Ovary (tissue), 9 donors: ENCODE results near the gene MAP2K2. TPM values are rescaled to one million over a fixed set of nuclear protein-coding genes. Genes with fewer than 3 reads are reported as not detected.

Experiments used
- DNase-seq, 5 donors: peaks; one replicate each; pipeline ENCODE4 v3.0.0-alpha.2; 2019 to 2020
- H3K27ac ChIP-seq, 2 donors: fragments of 200-600 bp; one replicate each; pipeline versions ENCODE4 v1.5.1 to v1.8.0; 2019 to 2022
- H3K27me3 ChIP-seq: fragments of 200-600 bp; one replicate; pipeline ENCODE4 v1.8.0; 2022
- H3K36me3 ChIP-seq: fragments of 200-600 bp; sonication (generic); one replicate; pipeline ENCODE4 v1.5.1; 2019
- H3K4me1 ChIP-seq: one replicate; pipeline ENCODE4 v1.8.1; 2013; ENCODE audit warnings: mild to moderate bottlenecking, moderate library complexity; ENCODE audit not compliant: insufficient read depth
- H3K4me3 ChIP-seq: fragments of 200-600 bp; sonication (generic); one replicate; pipeline ENCODE4 v1.5.1; 2017
- H3K9me3 ChIP-seq, 2 donors: fragments of 200-600 bp in 1 of 2; sonication (generic) in 1 of 2; one replicate each; pipeline versions ENCODE4 v1.5.1 to v1.8.1; 2013 to 2019; ENCODE audit warnings: mild to moderate bottlenecking in 1 of 2, moderate library complexity in 1 of 2
- EP300 ChIP-seq: sonication (generic); formaldehyde crosslinking; IDR thresholded peaks from one replicate; pipeline ENCODE4 v1.6.1; 2017; ENCODE audit warnings: antibody characterized with exemption
- POLR2A ChIP-seq: fragments of 450-650 bp; IDR thresholded peaks from one replicate; pipeline ENCODE4 v1.6.1; 2017; ENCODE audit warnings: antibody characterized with exemption, mild to moderate bottlenecking, moderate library complexity
- WGBS, 3 donors: extraction: QIAGEN DNeasy Blood & Tissue Kit in 1 of 3; methylation state at CpG; one replicate each; pipeline versions ENCODE4 v1.1.5 to v1.1.7; 2013 to 2017; 5-methylcytosine and 5-hydroxymethylcytosine counted together
- intact Hi-C, 4 donors: fragments of 100-400 bp; cut with DNase I; formaldehyde crosslinking; loops; one replicate each; pipeline versions ENCODE4 v1.11.0 to v1.15.1; 2022 to 2023
- polyA plus RNA-seq, 2 donors: library from polyadenylated mRNA; stranded (reverse); fragments of 200-250 nt in 1 of 2; fragments of 350-450 nt in 1 of 2; fragmentation: Illumina TruSeq in 1 of 2; extraction: RNeasy Lipid Tissue Mini Kit (QIAGEN cat#74804) in 1 of 2; gene quantifications; one replicate each; pipeline ENCODE4 v1.2.3, GENCODE V29; 2013 to 2014
- total RNA-seq, 7 donors: library from RNA; depleted of rRNA in 2 of 7; stranded (reverse); fragments of >200 nt in 2 of 7; fragmentation: NEBNext Ultra II Directional in 3 of 7; extraction: Animal tissue kit (Norgen Biotek cat#: 25700) in 3 of 7; gene quantifications; one replicate each; pipeline versions ENCODE4 v1.1.0 to v1.2.4, GENCODE V29; 2016 to 2023
- TF ChIP-seq, protein P1 (sequence below), 3 donors: fragments of 450-650 bp in 2 of 3; fragments of 200-600 bp in 1 of 3; IDR thresholded peaks; one replicate each; pipeline versions ENCODE4 v1.5.1 to v1.8.0; 2016 to 2022; ENCODE audit warnings: antibody characterized with exemption in 3 of 3, mild to moderate bottlenecking in 1 of 3
- donor health status: DM: no; HTN: no; CAD: no; lungs with moderate emphysema.
- donor health status: DM: no; HTN: no; CAD: no.
- donor health status: Bipolar disorder and iron deficiency.
- donor health status: DM: yes; HTN: yes; CAD: no.
- donor health status: DM: no; HTN: no; CAD: no.
- donor health status: DM: yes; HTN: yes; CAD: no.

Gene MAP2K2
- total and polyA plus RNA-seq, 9 donors, result 39.9 to 136 (median 116) TPM

DNA sequence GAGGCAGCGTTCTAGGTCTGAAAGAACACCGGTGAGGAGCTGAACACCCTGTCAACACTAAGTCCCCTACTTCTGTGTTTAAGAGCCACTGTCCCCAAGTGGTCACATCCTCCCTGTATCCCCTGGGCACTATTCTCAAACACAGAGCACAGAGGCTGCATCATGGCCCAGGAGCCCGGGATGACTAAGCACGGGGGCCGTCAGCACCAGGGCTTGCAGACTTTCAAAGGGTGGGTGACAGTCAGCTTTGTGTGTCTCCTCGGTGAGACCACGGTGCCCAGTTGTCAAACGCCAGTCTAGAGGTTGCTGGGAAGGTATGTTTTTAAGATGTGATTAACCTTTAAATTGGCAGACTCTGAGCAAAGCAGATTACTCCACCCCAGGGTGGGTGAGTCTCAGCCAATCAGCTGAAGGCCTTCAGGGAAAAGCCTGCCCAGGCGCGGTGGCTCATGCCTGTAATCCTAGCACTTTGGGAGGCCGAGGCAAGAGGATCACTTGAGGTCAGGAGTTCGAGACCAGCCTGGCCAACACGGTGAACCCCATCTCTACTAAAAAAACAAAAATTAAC is 8.0 kb downstream of the MAP2K2 start:
- TF ChIP-seq EP300 (no peak), POLR2A (no peak)
- TF ChIP-seq, protein P1, sequence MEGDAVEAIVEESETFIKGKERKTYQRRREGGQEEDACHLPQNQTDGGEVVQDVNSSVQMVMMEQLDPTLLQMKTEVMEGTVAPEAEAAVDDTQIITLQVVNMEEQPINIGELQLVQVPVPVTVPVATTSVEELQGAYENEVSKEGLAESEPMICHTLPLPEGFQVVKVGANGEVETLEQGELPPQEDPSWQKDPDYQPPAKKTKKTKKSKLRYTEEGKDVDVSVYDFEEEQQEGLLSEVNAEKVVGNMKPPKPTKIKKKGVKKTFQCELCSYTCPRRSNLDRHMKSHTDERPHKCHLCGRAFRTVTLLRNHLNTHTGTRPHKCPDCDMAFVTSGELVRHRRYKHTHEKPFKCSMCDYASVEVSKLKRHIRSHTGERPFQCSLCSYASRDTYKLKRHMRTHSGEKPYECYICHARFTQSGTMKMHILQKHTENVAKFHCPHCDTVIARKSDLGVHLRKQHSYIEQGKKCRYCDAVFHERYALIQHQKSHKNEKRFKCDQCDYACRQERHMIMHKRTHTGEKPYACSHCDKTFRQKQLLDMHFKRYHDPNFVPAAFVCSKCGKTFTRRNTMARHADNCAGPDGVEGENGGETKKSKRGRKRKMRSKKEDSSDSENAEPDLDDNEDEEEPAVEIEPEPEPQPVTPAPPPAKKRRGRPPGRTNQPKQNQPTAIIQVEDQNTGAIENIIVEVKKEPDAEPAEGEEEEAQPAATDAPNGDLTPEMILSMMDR (IDR thresholded peaks at IDR 0.05), result no peak
- H3K4me3 ChIP-seq, result no peak overlapping the region
- H3K9me3 ChIP-seq, result no peaks in the 10 kb centered on the region
- 80 to 87% (median 82%) methylated on average over 13 of the region's 13 CpGs for WGBS, 3 donors
- intact Hi-C loops, result loop anchor here in 1 of 4 donors (10.0 kb wide), 1 partner anchor 101 kb away; no protein-coding TSS in a partner anchor
- H3K4me1 ChIP-seq, result peaks cover 2% of the 10 kb centered on the region
- no peak for DNase-seq
- H3K27me3 ChIP-seq, result no peaks in the 10 kb centered on the region
- H3K36me3 ChIP-seq, result no peaks in the 10 kb centered on the region
- H3K27ac ChIP-seq, result no peak overlapping the region

DNA sequence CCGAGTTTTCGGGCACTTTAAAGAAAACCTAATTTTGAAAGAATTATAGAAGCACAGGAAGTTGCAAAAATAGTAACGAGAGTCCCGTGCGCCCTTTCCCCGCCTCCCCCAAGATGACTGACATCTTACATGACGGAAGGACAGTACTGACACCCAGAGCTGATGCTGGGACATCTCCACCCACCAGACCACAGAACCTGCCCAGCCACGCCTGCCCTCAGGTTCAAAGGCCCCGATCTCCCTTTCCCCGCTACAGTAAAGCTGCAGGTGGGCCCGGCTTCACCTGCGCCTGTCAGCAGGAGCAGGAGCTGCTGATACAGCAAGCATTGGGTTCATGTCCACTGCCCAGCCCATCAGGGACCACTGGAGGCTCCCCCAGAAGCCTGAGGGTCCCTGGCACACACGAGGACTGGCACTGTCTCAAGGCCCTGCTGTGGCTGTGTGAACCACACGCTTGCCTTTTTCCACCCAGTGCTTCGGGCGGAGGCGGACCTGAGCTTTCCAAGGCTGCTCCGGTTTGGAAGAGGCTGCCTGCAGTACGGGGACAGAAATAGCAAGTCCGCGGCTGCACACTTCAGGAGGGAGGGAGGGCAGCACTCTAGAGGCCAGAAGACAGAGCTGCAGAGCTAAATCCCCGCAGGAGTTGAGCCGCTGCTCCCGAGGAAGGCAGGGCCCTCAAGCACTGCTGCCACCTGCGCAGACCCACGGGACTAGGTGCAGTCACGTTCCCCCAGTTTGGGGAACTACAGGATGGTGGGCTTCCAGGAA is 8.7 kb downstream of the MAP2K2 start:
- intact Hi-C loops, result loop anchor here in 1 of 4 donors (10.0 kb wide), 1 partner anchor 100 kb away; no protein-coding TSS in a partner anchor
- 74 to 76% (median 76%) methylated on average over 27 of the region's 27 CpGs for WGBS, 3 donors
- H3K4me1 ChIP-seq, result no peaks in the 10 kb centered on the region
- no peak overlapping the region for H3K27ac ChIP-seq
- TF ChIP-seq, protein P1 (IDR thresholded peaks at IDR 0.05), result no peak
- no peak for TF ChIP-seq POLR2A
- TF ChIP-seq EP300, result no peak
- no peaks in the 10 kb centered on the region for H3K36me3 ChIP-seq
- no peak overlapping the region for H3K4me3 ChIP-seq
- no peak for DNase-seq
- H3K27me3 ChIP-seq, result no peaks in the 10 kb centered on the region
- no peaks in the 10 kb centered on the region for H3K9me3 ChIP-seq

DNA sequence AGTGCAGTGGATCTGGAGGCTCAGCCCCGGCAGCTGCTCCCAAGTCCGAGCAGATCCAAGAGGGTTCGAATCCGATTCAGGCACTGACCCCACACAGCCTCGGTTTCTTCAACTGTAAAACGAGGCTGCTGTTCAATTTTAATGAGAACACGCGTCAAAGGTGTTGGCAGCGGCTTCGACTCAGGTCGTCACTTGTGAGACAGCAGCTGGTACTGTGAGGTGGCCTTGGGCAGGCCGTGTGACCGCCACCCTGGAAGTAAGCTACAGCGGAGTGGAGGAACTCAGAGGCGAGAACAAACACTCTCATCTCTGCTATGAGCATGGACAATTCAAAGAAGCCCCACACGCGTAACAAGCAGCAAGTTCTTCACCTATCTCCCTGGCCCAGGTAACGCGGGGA is 9.7 kb downstream of the MAP2K2 start:
- Histone ChIP-seq H3K4me3 (no peak overlapping the region), H3K9me3 (no peaks in the 10 kb centered on the region), H3K27me3 (no peaks in the 10 kb centered on the region), H3K4me1 (no peaks in the 10 kb centered on the region), H3K27ac (no peak overlapping the region), H3K36me3 (no peaks in the 10 kb centered on the region)
- WGBS, 3 donors, result 86 to 87% (median 87%) methylated on average over 19 of the region's 19 CpGs
- intact Hi-C loops, result loop anchor here in 1 of 4 donors (10.0 kb wide), 1 partner anchor 99 kb away; no protein-coding TSS in a partner anchor
- no peak for TF ChIP-seq POLR2A
- TF ChIP-seq, protein P1 (IDR thresholded peaks at IDR 0.05), result no peak
- no peak for DNase-seq

DNA sequence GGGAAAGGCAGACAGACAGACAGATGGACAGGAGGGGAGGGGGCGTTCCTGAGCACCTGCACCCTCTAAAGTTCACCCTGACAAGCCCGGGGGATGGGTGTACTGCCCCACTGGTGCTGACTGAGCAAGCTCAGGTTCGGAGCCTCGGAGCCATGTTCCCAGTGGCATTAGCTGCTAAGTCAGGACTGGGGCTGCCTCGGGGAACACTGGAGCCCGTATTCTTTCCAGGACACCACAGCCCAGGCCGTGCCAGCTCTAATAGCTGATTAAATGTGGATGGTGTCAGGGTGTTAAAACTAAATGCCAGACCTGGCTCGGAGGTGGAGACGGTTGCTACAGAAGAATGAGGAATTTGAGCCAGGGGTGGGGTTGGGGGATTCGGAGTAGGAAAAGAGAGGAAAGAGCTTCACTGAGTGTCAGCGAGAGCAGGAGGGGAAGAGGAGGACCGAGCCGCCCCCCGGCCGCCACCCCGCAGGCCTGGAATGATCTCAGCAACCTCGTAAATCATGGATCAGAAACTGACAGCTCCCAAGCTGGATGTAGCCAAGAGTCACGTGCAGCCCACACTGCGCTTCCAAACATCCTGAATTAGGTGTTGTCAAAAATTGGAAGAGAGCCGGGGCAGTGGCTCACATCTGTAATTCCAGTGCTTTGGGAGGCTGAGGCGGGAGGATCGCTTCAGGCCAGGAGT is 10.4 kb downstream of the MAP2K2 start:
- no peak for DNase-seq
- TF ChIP-seq, protein P1 (IDR thresholded peaks at IDR 0.05), result no peak
- TF ChIP-seq POLR2A, result no peak
- no peak for TF ChIP-seq EP300
- intact Hi-C loops, result loop anchor here in 1 of 4 donors (10.0 kb wide), 1 partner anchor 99 kb away; no protein-coding TSS in a partner anchor
- Histone ChIP-seq H3K9me3 (no peaks in the 10 kb centered on the region), H3K27ac (no peak overlapping the region), H3K36me3 (no peaks in the 10 kb centered on the region), H3K4me1 (no peaks in the 10 kb centered on the region), H3K4me3 (no peak overlapping the region), H3K27me3 (no peaks in the 10 kb centered on the region)
- 74 to 81% (median 78%) methylated on average over 22 of the region's 22 CpGs for WGBS, 3 donors
